Peyer's patch (tissue), 4 donors: ENCODE results near the gene ARHGEF38. TPM values are rescaled to one million over a fixed set of nuclear protein-coding genes. Genes with fewer than 3 reads are reported as not detected.

Experiments used
- DNase-seq, 3 donors: peaks; one replicate each; pipeline ENCODE4 v3.0.0-alpha.2; 2017 to 2019
- H3K27ac ChIP-seq, 4 donors: fragments of 200-600 bp; sonication (generic); one replicate each; pipeline ENCODE4 v1.5.1; 2016 to 2019
- H3K27me3 ChIP-seq, 2 donors: fragments of 200-600 bp; sonication (generic); one replicate each; pipeline ENCODE4 v1.5.1; 2019
- H3K36me3 ChIP-seq, 3 donors: fragments of 200-600 bp; sonication (generic); one replicate each; pipeline ENCODE4 v1.5.1; 2016 to 2019
- H3K4me1 ChIP-seq, 4 donors: fragments of 200-600 bp; sonication (generic); one replicate each; pipeline ENCODE4 v1.5.1; 2016 to 2019
- H3K4me3 ChIP-seq, 4 donors: fragments of 200-600 bp; sonication (generic); 1 replicate in 3 of 4; 2 replicates in 1 of 4; pipeline ENCODE4 v1.5.1; 2016 to 2019; ENCODE audit warnings: mild to moderate bottlenecking in 1 of 4
- H3K9me3 ChIP-seq, 4 donors: fragments of 200-600 bp; sonication (generic); one replicate each; pipeline ENCODE4 v1.5.1; 2016 to 2019; ENCODE audit warnings: mild to moderate bottlenecking in 1 of 4
- POLR2A ChIP-seq, 2 donors: fragments of 450-650 bp; IDR thresholded peaks; one replicate each; pipeline ENCODE4 v1.5.1; 2017; ENCODE audit warnings: antibody characterized with exemption in 2 of 2, mild to moderate bottlenecking in 2 of 2, moderate library complexity in 2 of 2
- total RNA-seq, 4 donors: library from RNA; depleted of rRNA; stranded (reverse); fragments of >200 nt; gene quantifications; one replicate each; pipeline ENCODE4 v1.1.0, GENCODE V29; 2016
- TF ChIP-seq, protein P1 (sequence below), 6 experiments: fragments of 450-650 bp in 4 of 6; fragments of 200-600 bp in 2 of 6; sonication (generic) in 1 of 6; IDR thresholded peaks; one replicate each; pipeline ENCODE4 v1.5.1; 2017 to 2019; ENCODE audit warnings: antibody characterized with exemption in 6 of 6, mild to moderate bottlenecking in 3 of 6, moderate library complexity in 1 of 6

ARHGEF38 gene
- total RNA-seq, 4 donors from 2014 or later = 17.3 to 31.8 (median 25.4) TPM

DNA sequence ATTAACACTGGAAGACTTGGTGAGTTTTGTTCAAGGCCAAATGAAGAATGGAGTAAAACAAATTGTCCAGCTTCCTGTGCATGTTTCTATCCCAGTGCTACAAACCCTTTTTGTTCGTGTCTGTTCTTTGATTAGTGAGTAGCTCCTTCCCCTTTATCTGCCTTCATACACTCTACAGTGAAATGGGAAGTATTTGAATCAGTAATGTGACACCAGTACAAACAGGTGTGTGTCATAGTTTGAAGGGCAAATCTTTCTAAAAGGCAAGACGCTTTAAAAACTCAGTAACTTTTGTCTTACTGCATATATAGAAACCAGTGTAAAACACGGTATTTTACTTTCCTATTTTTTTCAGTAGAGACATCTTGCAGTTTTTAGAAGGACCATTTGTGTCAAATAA, 5.9 kb downstream of the ARHGEF38 start:
- Histone ChIP-seq H3K4me1 (no peaks in the 10 kb centered on the region), H3K27ac (no peak overlapping the region), H3K9me3 (no peaks in the 10 kb centered on the region), H3K27me3 (no peaks in the 10 kb centered on the region), H3K36me3 (no peaks in the 10 kb centered on the region), H3K4me3 (no peak overlapping the region)
- DNase-seq = no peak
- TF ChIP-seq, protein P1, sequence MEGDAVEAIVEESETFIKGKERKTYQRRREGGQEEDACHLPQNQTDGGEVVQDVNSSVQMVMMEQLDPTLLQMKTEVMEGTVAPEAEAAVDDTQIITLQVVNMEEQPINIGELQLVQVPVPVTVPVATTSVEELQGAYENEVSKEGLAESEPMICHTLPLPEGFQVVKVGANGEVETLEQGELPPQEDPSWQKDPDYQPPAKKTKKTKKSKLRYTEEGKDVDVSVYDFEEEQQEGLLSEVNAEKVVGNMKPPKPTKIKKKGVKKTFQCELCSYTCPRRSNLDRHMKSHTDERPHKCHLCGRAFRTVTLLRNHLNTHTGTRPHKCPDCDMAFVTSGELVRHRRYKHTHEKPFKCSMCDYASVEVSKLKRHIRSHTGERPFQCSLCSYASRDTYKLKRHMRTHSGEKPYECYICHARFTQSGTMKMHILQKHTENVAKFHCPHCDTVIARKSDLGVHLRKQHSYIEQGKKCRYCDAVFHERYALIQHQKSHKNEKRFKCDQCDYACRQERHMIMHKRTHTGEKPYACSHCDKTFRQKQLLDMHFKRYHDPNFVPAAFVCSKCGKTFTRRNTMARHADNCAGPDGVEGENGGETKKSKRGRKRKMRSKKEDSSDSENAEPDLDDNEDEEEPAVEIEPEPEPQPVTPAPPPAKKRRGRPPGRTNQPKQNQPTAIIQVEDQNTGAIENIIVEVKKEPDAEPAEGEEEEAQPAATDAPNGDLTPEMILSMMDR (IDR thresholded peaks at IDR 0.05) = no peak
- TF ChIP-seq POLR2A (IDR thresholded peaks at IDR 0.05) = no peak

DNA sequence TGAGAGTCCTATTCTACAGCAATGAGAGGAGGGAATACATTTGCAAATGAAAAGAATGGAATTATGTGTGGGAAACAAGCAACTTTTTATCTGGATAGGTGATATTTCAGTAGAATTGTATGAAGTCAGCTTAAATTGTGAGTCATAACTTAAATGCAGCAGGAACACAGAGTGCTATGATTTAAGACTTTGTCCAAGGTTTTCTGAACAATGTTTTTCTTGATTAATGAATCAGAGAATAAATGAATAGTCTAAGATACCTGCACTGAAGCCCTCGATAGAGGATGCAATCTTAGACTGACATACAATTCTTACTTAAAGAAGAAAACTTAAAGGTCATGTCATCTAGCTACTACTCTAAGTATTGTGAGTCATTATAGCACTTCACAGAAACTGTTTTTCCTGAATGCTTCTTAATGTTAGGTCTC, 8.0 kb downstream of the ARHGEF38 start:
- Histone ChIP-seq H3K27ac (peak overlapping the region in 1 of 4 donors; percentile 22), H3K4me1 (no peaks in the 10 kb centered on the region)

DNA sequence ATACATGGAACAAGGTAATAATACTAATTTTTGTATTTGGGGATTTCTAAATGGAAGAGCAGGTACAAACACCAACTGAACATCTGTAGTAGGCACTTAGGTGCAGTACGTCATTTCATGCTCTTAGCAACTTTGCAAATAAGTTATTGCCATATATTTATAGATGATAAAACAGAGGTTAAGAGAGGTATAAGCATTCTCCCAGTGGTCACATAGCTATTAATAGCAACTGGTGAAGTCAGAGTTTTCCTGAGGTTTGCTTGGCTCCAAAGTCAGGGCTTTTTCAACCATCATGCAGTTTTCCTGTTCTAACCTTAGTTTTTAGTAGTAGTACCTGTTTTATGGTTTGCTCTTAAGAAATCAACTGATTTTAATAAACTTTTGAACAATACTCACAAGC, 10.9 kb downstream of the ARHGEF38 start:
- Histone ChIP-seq H3K27ac (no peak overlapping the region), H3K4me1 (no peaks in the 10 kb centered on the region), H3K9me3 (no peaks in the 10 kb centered on the region), H3K4me3 (no peak overlapping the region), H3K36me3 (no peaks in the 10 kb centered on the region), H3K27me3 (no peaks in the 10 kb centered on the region)
- TF ChIP-seq, protein P1 (IDR thresholded peaks at IDR 0.05) = no peak
- TF ChIP-seq POLR2A (IDR thresholded peaks at IDR 0.05) = no peak
- no peak for DNase-seq

More for the DNA sequence above, 8.0 kb downstream of the ARHGEF38 start:
- H3K36me3 ChIP-seq = no peaks in the 10 kb centered on the region
- H3K4me3 ChIP-seq = no peak overlapping the region
- no peaks in the 10 kb centered on the region for H3K9me3 ChIP-seq
- no peak for DNase-seq
- no peak for TF ChIP-seq POLR2A (IDR thresholded peaks at IDR 0.05)
- TF ChIP-seq, protein P1 (IDR thresholded peaks at IDR 0.05) = no peak
- no peaks in the 10 kb centered on the region for H3K27me3 ChIP-seq

DNA sequence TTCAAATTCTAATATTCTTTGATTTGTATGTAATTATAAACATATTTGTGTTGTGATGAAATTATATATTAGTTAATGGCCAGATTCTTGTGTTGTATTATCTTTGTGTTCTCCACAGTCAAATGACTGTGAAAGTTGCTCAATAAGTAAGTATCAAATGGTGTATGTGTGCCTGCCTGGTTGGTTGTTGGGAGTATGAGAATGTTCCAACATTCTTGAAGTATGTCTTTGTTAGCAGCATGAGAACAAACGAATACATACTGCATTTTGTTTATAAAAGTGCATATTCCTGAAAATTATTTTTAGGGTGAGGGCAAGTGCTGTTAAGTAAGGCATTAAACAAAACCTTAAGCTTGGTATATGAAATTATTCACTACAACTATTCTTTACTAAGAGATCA, 16.2 kb downstream of the ARHGEF38 start:
- no peaks in the 10 kb centered on the region for H3K4me1 ChIP-seq
- DNase-seq = no peak
- H3K4me3 ChIP-seq = no peak overlapping the region
- TF ChIP-seq, protein P1 (IDR thresholded peaks at IDR 0.05) = no peak
- no peak for TF ChIP-seq POLR2A (IDR thresholded peaks at IDR 0.05)
- H3K27ac ChIP-seq = no peak overlapping the region
- H3K36me3 ChIP-seq = no peaks in the 10 kb centered on the region
- no peaks in the 10 kb centered on the region for H3K9me3 ChIP-seq
- H3K27me3 ChIP-seq = no peaks in the 10 kb centered on the region

DNA sequence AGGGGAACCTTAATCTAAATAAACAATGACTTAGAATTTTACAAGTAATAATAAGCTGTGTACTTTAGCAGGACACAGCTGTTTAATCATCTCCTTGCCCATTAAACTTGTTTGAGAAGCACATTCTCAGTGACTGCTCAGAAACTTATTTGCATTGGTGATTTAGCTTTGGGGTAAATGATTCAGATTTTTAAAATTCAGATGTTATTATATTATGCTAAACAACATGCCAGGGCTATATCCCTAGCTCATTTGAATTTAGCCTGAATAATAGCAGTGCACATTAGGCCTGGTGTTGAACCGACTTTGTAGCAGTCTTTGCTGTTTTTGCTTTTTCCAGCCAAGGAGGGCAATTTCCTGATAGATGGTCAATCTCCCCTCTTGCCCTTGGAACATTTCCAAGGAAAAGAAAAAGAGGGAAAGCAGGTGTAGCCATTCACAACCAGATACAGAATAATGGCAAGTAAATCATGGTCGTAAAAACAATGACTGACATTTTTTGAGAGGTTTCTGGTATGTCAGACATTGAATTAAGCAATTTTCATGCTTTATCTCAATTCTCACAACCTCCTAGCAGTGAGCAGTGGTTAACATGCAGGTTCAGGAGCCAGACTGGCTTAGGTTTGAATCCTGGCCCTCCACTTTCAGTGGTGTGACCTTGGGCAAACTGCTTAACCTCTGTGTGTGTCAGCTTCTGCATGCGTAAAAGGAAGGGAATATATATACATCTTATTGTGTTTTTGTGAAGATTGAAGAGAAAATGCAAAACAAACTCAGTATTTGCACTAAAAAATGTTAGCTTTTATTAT, 16.8 kb downstream of the ARHGEF38 start:
- Histone ChIP-seq H3K27ac (no peak overlapping the region), H3K36me3 (no peaks in the 10 kb centered on the region), H3K4me3 (no peak overlapping the region), H3K9me3 (no peaks in the 10 kb centered on the region), H3K4me1 (no peaks in the 10 kb centered on the region), H3K27me3 (no peaks in the 10 kb centered on the region)
- TF ChIP-seq, protein P1 (IDR thresholded peaks at IDR 0.05) = no peak
- DNase-seq = no peak
